Activated CD4-positive, alpha-beta T cell treated with anti-CD3 and anti-CD28 coated beads, Interleukin-2, amount 50 U/mL, for 16 hours (primary cell): Measurements from ENCODE around the gene TSPAN14.

Experiments used
- DNase-seq: peaks from one replicate; pipeline ENCODE4 v3.0.0-alpha.2; 2020

TSPAN14 gene

GRCh38 chr10:80491251-80492102, 37.4 kb downstream of the TSPAN14 start:
- DNase-seq, result no peak

DNA sequence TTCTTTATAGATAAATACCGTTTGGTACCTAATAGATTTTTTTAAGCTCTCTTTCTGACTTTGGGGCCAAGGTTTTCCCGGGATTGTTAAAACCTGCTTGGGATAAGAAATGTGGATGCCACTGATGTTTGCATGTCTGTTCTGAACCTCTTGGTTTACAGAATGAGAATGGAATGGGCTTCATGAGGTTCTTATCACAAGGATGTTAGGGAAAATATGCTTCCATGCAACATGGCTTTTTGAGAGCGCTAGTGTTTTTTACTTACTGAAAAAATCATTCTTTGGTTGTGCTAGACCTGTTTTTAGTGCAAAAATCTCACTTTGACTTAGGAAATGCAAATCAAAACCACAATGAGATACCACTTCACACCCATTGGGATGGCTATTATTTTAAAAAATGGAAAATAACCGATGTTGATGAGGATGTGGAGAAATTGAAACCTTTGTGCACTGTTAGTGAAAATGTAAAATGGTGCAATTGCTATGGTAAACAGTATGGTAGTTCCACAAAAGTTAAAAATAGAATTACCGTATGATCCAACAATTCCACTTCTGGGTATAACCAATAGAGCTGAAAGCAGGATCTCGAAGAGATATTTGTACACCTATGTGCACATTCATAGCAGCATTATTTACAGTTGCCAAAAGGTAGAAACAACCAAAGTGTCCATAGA, 38.9 kb downstream of the TSPAN14 start:
- DNase-seq, result no peak

- peak; percentile 56 for DNase-seq
Measured at GRCh38 chr10:80493522-80494051, 39.5 kb downstream of the TSPAN14 start.

DNA sequence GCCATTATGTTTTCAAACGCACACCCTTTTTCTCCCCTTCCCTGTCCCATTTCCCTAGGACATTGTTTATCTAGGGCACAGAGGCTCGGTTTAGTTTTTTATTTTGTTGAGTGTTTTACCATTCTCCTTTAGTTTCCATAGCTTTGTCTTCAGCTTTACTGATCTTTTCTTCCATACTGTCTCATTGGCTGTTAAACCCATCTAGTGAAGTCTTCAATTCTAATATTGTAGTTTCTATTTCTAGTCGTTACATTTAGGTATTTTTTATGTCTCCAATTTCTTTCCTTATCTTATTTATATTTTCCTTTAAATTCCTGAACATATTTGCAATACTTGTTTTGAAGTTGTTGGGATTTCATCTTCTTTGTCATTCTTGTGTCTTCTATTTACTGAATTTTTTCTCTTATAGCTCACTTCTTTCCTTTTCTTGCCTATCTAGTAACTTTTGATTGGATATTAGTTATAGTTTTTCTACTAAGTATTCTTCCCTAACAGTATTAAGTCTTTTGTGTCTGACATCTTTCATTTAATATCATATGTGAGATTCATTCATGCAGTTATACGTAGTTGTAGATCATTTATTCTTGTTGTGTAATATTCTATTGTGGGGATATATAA, 42.6 kb downstream of the TSPAN14 start:
- DNase-seq, result no peak

DNA sequence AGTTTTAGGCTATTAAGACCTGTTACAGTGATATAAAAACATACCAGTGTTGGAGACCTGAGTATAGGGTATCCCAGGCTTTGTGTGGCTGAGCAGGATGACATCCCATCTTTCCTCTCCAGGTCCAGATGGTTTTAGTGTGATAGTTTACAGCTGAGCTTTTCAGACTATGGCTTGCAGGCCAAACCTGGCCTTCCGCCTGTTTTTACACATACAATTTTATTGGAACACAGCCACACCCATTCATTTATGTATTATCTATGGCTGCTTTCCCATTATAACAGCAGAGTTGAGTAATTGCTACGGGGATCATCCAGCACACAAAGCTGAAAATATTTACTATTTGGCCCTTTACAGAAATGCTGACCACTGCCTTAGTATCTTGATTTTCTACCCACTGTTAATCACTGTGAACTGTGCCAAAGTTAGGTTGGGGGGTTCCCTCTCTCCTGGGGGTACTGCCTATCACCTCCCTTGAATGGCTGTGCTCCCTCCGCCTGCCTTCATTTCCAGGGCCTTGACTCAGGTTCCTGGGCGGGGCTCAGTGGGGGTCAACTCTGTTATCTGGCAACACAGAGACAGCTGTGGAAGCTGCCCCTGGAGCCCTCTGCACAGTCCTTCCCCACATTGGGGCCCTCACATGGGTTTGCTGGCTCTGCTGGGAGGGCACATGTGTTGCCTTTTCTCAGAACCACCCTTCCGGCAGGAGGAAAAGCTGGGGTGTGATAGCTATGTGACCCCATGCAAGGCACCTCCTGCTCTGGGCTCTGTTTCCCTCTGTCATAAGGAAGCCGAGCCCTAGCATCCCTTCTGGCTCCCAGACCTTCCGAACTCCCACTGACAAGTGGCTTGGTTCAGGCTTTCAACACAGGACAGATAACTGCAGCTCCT, 43.3 kb downstream of the TSPAN14 start:
- DNase-seq, result no peak

DNA sequence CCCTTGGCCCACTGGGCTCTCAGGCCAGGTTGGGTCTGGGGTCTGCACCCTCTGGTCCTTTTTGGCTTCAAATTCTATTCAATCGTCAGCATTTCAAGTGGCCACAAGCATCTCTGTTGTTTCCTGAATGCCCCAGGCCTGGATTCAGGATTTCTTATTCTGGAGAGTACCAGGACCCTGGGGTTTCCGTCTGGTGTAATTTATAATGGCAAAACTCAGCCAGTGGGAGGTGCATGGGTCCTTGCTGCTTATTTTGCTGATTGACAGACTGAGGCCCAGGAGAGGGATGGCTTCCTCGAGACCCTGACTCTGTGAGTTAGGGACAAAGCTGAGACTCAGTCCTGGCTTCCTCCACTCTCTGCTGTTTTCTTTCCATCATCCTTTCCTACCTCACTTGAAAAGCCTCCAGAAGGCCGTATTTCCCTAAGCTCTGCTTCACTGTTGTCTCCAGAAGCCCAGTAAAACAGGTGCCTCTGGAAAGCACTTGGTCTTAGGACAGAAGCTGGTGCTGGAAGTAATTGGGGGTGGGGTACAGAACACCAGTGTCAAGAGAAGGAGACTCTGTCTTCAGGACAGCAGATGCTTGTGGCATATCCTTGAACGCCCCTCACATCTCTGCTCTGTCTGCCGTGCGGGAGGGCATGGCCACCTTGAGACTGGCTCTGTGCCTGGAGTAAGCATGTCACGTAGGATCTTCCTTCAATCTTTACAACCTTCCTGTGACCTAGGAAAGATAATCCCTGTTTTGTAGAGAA, 44.1 kb downstream of the TSPAN14 start:
- no peak for DNase-seq

DNA sequence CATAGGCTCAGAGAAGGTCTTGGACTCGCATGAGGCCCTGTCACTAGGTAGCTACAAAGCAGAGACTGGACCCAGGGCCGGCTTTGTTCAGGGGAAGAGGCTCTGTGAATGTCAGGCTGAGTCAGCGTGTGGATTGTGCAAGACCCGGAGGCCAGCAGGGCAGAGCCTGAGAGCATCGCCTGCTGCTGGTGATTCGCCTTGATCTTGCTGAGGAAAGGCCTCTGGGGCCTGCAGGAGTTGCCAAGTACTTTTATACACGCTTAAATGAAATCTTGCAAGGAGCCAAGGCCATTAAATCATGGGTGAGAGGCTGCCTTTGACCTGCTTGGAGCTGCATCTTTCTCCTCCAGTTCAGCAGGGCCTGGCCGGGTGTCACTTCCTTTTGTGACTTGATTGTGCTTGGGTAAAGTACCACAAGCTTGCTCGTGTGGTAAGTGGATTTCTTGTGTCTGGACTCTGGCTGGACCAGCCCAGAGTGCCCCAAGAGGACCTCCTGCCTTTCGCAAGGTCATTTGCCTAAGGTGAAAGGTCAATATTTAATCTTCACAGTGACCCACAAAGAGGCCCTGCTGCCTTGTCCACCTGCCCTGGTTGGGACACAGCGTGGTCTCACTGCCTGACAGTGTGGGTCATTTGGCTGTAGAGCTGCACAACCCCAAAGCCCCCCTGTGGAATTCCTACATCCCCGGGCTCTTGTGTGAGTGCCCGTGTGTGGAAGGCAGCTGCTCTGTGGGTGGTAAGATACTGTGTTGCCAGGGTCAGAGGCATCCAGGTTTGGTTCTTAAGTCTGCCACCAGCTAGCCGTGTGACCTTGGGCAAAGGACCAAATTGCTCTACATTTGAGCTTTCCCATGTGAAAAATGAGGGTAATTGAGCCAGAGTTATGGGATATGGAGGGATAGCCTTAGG, 45.0 kb downstream of the TSPAN14 start:
- peak; percentile 84 for DNase-seq

DNA sequence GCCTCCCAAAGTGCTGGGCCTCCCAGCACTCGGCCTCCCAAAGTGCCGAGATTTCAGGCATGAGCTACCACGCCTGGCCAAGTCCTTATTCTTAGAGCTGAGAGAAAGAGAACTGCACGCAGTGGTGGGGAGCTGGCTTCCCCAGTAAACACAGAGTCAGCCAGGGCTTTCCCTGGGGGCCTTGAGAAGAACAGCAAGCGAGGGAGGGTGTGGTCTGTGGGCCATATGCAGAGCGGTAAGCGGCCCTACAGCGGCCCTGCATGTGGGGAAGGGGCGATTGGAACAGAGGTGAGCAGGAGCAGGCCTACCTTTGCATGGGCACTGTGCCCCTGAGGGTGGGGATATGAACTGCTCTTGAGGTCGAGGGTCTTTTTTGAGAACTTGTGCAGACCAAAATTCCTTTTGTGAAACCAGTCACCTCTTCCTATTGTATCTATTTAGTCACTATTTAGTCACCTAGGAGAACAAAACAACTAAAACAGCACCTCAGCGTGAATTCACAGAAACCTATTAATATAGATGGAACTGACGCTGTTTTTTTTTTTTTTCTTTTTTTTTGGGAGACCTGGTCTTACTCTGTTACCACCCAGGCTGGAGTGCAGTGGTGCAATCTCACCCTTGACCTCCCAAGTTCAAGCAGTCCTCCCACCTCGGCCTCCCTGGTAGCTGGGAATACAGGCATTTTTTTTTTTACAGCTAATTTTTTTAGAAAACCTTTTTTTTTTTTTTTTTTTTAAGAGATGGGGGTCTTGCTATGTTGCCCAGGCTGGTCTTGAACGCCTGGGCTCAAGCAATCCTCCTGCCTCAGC, 46.7 kb downstream of the TSPAN14 start:
- no peak for DNase-seq

- DNase-seq, result no peak
Measured at GRCh38 chr10:80501381-80501912, 47.3 kb downstream of the TSPAN14 start.

DNA sequence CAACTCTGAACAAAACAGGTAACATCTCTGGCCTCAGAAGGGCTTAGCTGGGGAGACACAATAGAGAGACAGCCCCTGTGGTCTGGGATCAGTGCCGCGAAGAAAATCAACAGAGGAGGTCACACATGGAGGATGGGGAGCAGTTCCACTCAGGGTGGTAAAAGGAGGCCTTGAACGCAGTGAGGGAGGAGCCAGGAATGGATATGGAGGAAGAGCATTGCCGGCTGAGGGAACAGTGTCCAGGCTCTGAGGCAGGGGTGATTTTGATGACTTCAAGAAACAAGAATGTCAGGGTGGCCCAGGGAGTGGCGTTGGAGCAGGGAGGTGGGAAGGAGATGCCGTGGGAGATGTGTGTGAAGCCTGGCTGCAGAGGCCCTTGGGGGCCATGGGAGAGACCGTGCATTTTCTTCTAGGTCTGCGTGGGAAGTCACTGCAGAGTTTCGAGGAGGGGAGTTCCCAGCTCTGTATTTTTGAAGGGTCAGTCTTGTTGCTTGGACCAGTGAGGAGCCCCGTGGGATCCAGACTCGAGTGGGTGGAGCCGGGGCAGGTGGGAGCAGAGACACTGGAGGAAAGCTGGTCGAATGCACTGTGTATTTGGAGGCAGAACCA, 47.9 kb downstream of the TSPAN14 start:
- no peak for DNase-seq

DNA sequence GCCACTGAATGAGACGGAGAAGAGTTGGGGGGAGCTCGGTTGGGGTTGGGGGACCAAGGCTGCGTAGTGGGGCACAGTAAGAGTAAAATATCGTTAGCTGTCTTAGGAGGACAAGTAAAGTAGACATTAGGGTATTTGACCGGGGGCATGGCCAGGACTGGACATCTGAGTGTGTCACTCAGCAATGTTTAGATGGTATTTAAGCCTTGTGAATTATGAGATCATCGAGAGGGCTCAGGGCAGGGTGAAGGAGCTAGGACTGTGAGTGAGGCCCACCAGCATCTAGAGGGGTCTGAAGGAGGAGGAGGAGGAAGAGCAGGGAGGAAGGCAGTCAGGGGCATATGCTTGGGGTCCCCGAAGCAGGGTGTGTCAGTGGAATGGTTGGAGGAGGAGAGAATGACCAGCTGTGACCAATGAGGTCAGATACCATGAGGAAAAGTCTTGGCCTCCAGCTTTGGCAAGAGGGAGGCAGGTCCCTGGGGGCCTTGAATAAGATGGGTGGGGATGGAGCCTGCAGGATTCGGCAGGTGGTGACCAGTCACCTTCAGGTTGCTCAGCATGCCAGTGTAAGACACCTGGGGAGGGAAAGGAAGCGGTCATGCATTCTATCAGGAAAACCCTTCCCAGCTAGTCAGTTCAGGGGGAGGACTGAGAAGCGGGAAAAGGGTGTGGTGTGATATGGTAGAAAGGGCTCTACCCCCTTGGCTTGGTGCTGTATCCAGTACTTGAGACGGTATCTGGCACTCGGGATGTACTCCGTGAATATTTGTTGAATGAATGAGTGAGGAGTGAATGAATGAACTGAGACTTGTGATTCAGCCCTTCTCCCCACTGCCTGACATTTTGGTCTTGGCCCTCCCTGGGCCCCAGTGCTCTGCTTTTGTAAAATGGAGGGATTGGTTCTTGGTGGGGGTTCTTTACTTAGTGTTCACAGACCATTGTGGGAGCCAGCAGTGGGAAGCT, 48.8 kb downstream of the TSPAN14 start:
- DNase-seq, result no peak

DNA sequence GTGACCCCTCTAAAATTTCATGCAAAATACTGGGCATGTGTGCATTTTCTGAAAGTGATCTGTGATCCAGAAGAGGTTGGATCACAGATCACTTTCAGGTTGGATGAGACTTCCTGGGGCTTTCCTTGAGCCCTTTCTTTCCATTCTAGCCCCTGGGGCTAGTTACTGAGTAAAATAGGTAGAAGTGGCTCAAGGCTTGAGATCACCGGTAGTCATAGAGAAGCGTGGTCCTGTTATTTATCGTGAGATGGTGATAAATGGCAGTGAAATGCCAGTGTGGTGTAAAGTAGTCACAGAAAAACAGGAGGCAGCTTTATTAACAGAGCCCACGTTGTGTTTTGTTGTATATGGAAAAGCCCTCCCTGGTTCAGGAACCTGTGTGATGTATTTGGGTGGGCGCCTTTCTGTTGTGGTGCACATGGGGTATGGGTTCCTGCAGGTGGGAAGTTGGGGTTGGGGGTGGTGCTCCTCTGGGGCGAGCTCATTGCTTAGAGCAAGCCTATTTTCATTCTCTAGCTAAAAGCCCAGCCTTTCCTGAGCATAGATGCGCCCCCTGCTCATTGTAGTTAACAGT, 49.6 kb downstream of the TSPAN14 start:
- no peak for DNase-seq

DNA sequence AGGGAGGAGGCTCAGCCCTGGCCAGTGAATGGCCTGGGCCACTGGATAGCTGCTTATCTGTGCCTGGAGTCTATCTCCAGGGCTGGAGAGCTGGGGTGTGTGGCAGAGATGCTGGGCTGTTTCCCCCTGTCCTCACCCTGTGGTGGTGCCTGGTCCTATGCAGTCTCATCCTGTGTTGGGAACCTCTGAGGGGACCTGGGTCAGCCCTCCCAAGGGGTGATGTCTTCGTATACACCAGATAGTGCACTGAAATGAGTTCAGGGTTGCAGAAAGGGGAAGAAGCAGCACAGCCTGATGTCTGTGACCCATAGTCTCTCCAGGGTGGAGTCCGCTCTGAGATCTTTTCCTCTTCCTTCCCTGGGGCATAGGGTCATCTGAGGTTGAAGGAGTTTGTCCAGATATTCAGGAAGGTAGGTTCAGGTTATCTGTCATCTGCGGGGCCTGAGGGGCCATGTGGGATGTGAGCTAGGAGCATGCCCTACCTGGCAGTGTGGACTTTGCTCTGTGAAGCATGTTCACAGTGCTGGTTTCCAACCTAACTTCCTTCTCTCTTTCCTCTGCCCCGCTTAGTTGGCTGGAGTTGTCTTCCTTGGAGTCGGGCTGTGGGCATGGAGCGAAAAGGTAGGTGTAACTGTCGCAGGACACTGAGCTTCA, 50.2 kb downstream of the TSPAN14 start:
- no peak for DNase-seq

- no peak for DNase-seq
Measured at GRCh38 chr10:80504897-80505465, 50.9 kb downstream of the TSPAN14 start.

DNA sequence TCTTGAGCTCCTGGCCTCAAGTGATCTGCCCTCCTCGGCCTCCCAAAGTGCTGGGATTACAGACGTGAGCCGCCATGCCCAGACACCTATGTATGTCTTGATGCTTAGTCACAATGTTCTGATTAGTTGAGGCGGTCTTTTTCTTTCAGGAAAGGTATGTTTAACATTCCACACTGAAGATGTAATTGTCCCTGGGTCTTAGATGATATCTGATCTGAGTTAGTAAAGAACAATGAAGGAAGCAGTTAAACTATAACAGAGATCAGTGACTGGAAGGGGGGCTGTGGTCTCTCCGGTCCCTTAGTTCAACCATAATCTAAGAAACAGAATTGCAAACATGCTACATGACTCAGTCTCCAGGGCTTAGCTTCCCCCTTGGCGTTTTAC, 52.1 kb downstream of the TSPAN14 start:
- DNase-seq, result no peak

GRCh38 chr10:80506836-80507487, 52.9 kb downstream of the TSPAN14 start:
- DNase-seq, result no peak
